ENCODE data around the gene VSIG10L. TPM values are rescaled to one million over a fixed set of nuclear protein-coding genes. Genes with fewer than 3 reads are reported as not detected.

The VSIG10L gene
- polyA plus RNA-seq, 2 of the 4 experiments (the other 2 are of a cell fraction): 6.7 to 9.2 TPM

DNA sequence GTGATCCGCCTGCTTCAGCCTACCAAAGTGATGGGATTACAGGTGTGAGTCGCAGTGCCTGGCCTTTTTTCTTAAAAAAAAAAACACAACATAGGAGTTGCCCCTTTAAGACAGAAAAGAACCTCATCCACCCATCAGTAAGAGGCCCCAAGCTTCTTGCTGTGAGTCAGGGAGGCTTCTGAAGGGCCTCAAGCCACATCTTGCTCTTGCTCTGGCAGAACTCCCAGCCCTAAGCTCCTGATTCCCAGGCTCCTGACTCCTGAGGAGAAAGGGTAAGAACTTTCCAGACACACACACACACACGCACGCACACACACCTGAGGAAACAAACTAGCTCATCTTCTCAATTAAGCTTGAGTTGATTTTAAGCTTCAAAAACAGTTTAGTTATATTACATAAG, 17.4 kb upstream of the VSIG10L start:
- WGBS (ENCODE audit: missing lambda C conversion rate): 70% methylated on average over 4 of the region's 4 CpGs
- peak overlapping the region; percentile 79 to 96 for H3K27ac ChIP-seq
- H3K4me2 ChIP-seq: peak overlapping the region; percentile 52
- TF ChIP-seq EHMT2 (IDR thresholded peaks at IDR 0.05; ENCODE audit: low read depth) (no peak), ZC3H11A (IDR thresholded peaks at IDR 0.05) (no peak), ZFP36 (IDR thresholded peaks at IDR 0.05; ENCODE audit: borderline replicate concordance, partially characterized antibody) (no peak), SMC3 (IDR thresholded peaks at IDR 0.05) (0 out of 3 replicates have a peak, but pooled peaks have one; percentile 7), ZNF302 (CRISPR knock-in tag; IDR thresholded peaks at IDR 0.05) (no peak), FOSL2 (IDR thresholded peaks at IDR 0.05) (no peak), FOSL2 (CRISPR knock-in tag; IDR thresholded peaks at IDR 0.05) (no peak)
- FAIRE-seq (no peak), DNase-seq (ENCODE audit: low read depth in 1 of 2, low spot score in 1 of 2) (peak in 1 of 2 experiments; percentile 76), ATAC-seq (peak; percentile 28 to 40; a peak in 4 of 6 replicates)
- ChIA-PET POLR2A (interaction anchor here (1.0 to 2.7 kb wide), 2 partner anchors 8 to 20 kb away, joined by 3 to 19 read pairs; no protein-coding TSS in a partner anchor), CTCF (interaction anchor here (0.6 to 3.5 kb wide), 6 partner anchors 11 to 431 kb away, joined by 3 to 19 read pairs (median 4); partner anchors contain the start of gene VSIG10L)
- no peaks in the 10 kb centered on the region for H3K9me3 ChIP-seq
- H3K4me3 ChIP-seq: no peak overlapping the region
- H3K4me1 ChIP-seq: peaks cover 67% of the 10 kb centered on the region

- FAIRE-seq: no peak
Observed at GRCh38 chr19:51357952-51358351, 16.0 kb upstream of the VSIG10L start.

DNA sequence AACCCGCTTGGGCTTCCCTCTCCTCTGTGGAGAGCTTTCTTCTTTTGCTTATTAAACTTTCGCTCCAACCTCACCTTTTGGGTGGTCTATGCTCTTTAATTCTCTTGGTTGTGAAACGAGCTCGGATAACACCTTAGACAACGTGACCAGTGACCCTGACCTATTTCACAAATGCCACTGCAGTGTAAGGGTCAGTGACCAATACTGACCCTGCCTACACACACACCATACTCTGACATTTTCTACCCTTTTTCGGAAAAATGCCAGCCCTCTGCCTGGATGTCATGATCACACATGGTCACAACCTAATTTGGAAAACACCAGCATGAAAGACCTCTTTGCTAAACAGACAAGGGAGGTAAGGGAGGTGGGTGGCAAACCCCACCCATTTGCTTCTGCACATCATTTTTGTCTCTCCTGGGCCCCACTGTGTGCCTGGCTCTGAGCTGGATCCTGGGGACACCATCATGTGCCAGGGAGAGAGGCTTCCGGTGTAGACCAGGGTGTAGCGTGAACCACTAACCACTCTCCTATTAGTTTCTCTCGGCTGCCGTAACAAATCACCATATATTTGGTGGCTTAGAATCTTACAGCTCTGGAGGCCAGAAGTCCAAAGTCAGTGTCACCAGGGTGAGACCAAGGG, 14.3 kb upstream of the VSIG10L start:
- ChIA-PET POLR2A (interaction anchor here (1.1 kb wide), 1 partner anchor 17 kb away, joined by 4 read pairs; no protein-coding TSS in a partner anchor), CTCF (interaction anchor here (1.0 to 1.5 kb wide), 3 partner anchors 9 to 41 kb away, joined by 3 to 6 read pairs (median 3); no protein-coding TSS in a partner anchor)
- DNase-seq (ENCODE audit: low read depth in 1 of 2, low spot score in 1 of 2) (no peak), ATAC-seq (no peak), FAIRE-seq (no peak)
- 93% methylated on average over 10 of the region's 10 CpGs for WGBS (ENCODE audit: missing lambda C conversion rate)
- H3K4me3 ChIP-seq: no peak overlapping the region
- no peak overlapping the region for H3K4me2 ChIP-seq
- peaks cover 40% of the 10 kb centered on the region for H3K4me1 ChIP-seq
- H3K9me3 ChIP-seq: no peaks in the 10 kb centered on the region
- TF ChIP-seq HOXA7 (CRISPR knock-in tag; IDR thresholded peaks at IDR 0.05): no peak
- TF ChIP-seq, protein P1, sequence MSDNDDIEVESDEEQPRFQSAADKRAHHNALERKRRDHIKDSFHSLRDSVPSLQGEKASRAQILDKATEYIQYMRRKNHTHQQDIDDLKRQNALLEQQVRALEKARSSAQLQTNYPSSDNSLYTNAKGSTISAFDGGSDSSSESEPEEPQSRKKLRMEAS (IDR thresholded peaks at IDR 0.05): no peak
- TF ChIP-seq NFE2L2 (conservative IDR thresholded peaks at IDR 0.05; ENCODE audit: low read length): no peak
- TF ChIP-seq RNF2 (IDR thresholded peaks at IDR 0.05; ENCODE audit: borderline replicate concordance, low read depth): no peak
- TF ChIP-seq RFX5 (IDR thresholded peaks at IDR 0.05): no peak
- no peak for TF ChIP-seq TP53 (CRISPR knock-in tag; IDR thresholded peaks at IDR 0.05)
- TF ChIP-seq BHLHE40 (IDR thresholded peaks at IDR 0.05; ENCODE audit: low read depth, low read length): no peak
- TF ChIP-seq CTCF (IDR thresholded peaks at IDR 0.05): no peak
- no peak for TF ChIP-seq ZC3H11A (IDR thresholded peaks at IDR 0.05)
- TF ChIP-seq, protein P2, sequence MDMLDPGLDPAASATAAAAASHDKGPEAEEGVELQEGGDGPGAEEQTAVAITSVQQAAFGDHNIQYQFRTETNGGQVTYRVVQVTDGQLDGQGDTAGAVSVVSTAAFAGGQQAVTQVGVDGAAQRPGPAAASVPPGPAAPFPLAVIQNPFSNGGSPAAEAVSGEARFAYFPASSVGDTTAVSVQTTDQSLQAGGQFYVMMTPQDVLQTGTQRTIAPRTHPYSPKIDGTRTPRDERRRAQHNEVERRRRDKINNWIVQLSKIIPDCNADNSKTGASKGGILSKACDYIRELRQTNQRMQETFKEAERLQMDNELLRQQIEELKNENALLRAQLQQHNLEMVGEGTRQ (IDR thresholded peaks at IDR 0.05): no peak
- no peak for TF ChIP-seq ZFP36 (IDR thresholded peaks at IDR 0.05; ENCODE audit: borderline replicate concordance, partially characterized antibody)
- TF ChIP-seq, protein P3, sequence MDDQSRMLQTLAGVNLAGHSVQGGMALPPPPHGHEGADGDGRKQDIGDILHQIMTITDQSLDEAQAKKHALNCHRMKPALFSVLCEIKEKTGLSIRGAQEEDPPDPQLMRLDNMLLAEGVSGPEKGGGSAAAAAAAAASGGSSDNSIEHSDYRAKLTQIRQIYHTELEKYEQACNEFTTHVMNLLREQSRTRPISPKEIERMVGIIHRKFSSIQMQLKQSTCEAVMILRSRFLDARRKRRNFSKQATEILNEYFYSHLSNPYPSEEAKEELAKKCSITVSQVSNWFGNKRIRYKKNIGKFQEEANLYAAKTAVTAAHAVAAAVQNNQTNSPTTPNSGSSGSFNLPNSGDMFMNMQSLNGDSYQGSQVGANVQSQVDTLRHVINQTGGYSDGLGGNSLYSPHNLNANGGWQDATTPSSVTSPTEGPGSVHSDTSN (IDR thresholded peaks at IDR 0.05): no peak
- TF ChIP-seq HEYL (CRISPR knock-in tag; IDR thresholded peaks at IDR 0.05): no peak
- TF ChIP-seq CHD4 (IDR thresholded peaks at IDR 0.05; ENCODE audit: borderline replicate concordance): no peak
- no peak for TF ChIP-seq HOXB13 (CRISPR knock-in tag; IDR thresholded peaks at IDR 0.05; ENCODE audit: low read depth)
- no peak for TF ChIP-seq KDM5A (IDR thresholded peaks at IDR 0.05)
- TF ChIP-seq FOSL2 (IDR thresholded peaks at IDR 0.05): no peak
- TF ChIP-seq FOSL2 (CRISPR knock-in tag; IDR thresholded peaks at IDR 0.05): no peak
- TF ChIP-seq JUNB (IDR thresholded peaks at IDR 0.05): no peak
- no peak for TF ChIP-seq POLR2A (IDR thresholded peaks at IDR 0.05; ENCODE audit: low read length)
- TF ChIP-seq MAFK (IDR thresholded peaks at IDR 0.05; ENCODE audit: partially characterized antibody): no peak
- no peak overlapping the region; a peak in 1 of 6 replicates for H3K27ac ChIP-seq

More at GRCh38 chr19:51357952-51358351, 16.0 kb upstream of the VSIG10L start:
- CTCF ChIA-PET: interaction anchor here (0.9 to 3.5 kb wide), 3 partner anchors 9 to 64 kb away, joined by 3 to 19 read pairs (median 4); partner anchors contain the start of gene VSIG10L
- Histone ChIP-seq H3K27ac (peak overlapping the region; percentile 79 to 96; a peak in 4 of 6 replicates), H3K4me3 (no peak overlapping the region), H3K9me3 (no peaks in the 10 kb centered on the region), H3K4me2 (no peak overlapping the region), H3K4me1 (peaks cover 53% of the 10 kb centered on the region)
- TF ChIP-seq NPAS2 (CRISPR knock-in tag; IDR thresholded peaks at IDR 0.05; ENCODE audit: borderline replicate concordance) (no peak), TP53 (CRISPR knock-in tag; IDR thresholded peaks at IDR 0.05) (no peak), CBX8 (IDR thresholded peaks at IDR 0.05) (no peak), FOSB (CRISPR knock-in tag; IDR thresholded peaks at IDR 0.05) (no peak), RNF2 (IDR thresholded peaks at IDR 0.05; ENCODE audit: borderline replicate concordance, low read depth) (no peak), RFX5 (IDR thresholded peaks at IDR 0.05) (no peak), RAD21 (conservative IDR thresholded peaks at IDR 0.05 in 1 of 2, IDR thresholded peaks at IDR 0.05 in 1 of 2) (no peak), KDM5A (IDR thresholded peaks at IDR 0.05) (no peak), NFE2L2 (conservative IDR thresholded peaks at IDR 0.05; ENCODE audit: low read length) (no peak), EHF (CRISPR knock-in tag; IDR thresholded peaks at IDR 0.05) (no peak)
- TF ChIP-seq, protein P2 (IDR thresholded peaks at IDR 0.05): no peak
- DNase-seq (ENCODE audit: low read depth in 1 of 2, low spot score in 1 of 2) (no peak), ATAC-seq (no peak)
- POLR2A ChIA-PET: interaction anchor here (2.7 kb wide), 1 partner anchor 19 kb away, joined by 19 read pairs; no protein-coding TSS in a partner anchor
- 82% methylated on average over 7 of the region's 7 CpGs for WGBS (ENCODE audit: missing lambda C conversion rate)
